DLD1 (cell line): ENCODE results near the gene PTPRM.

Experiments
- in situ Hi-C: cut with HindIII; loops from 2 replicates; pipeline ENCODE4 v1.10.0; 2017; ENCODE audit warnings: low sequenced_read_pairs

The PTPRM gene

DNA sequence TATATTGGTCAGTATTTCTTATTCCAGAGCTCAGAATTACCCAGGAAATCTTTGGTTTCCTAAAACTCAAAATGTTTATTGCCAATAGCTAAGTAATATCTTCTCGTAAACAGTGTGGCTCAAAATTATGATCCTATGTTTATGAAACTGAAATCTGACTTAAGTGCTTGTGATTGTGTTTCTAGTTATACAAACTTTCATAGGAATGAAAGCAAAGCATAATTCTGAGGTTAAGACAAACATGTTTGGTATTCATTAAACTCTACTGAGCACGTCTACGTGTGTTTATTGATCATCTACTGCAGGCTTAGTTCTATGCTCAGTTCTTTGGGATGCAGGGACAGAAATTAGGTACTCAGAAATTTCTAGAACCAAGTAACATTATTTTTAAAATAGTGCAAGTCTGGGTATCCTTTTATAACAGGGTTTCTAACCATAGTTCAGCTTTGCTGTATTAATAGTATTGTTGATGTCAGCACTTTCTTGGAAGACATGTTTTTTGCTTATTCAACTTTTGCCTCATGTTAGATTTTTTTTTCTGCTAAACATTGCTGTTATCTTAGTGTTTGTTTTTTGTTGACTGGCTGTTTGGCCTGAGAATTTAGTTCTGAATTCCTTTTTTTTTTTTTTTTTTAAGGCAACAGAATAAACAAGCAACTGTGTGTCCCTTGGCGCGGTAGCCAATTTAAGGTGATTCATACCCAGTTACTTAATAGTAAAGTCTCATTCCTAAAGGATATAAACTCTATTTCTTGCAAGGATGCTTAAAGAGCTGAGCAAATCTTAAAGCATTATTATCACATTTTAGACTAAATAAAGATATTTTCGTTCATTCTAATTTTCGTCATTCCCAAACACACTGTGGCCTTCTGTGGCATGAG is 31.3 kb downstream of the PTPRM start:
- in situ Hi-C loops, result no loop called here

DNA sequence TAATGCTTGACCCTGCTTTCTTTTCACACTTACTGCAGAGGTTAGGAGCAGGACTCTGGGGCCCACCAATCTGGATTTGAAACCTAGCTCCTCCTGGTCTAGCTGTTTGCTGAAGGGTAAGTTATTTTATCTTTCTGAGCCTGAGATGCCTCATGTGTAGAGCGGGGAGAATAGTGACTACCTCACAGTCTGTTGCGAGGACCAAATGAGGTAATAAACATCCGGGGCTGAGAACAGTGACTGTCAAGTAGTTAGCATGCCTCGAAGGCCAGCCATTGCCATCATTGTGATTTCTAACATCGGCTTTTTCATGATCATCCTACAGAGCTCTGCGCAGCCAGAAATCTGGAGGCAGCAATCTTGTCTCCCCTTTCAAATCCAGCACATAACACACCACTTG is 32.9 kb downstream of the PTPRM start:
- in situ Hi-C loops, result no loop called here

DNA sequence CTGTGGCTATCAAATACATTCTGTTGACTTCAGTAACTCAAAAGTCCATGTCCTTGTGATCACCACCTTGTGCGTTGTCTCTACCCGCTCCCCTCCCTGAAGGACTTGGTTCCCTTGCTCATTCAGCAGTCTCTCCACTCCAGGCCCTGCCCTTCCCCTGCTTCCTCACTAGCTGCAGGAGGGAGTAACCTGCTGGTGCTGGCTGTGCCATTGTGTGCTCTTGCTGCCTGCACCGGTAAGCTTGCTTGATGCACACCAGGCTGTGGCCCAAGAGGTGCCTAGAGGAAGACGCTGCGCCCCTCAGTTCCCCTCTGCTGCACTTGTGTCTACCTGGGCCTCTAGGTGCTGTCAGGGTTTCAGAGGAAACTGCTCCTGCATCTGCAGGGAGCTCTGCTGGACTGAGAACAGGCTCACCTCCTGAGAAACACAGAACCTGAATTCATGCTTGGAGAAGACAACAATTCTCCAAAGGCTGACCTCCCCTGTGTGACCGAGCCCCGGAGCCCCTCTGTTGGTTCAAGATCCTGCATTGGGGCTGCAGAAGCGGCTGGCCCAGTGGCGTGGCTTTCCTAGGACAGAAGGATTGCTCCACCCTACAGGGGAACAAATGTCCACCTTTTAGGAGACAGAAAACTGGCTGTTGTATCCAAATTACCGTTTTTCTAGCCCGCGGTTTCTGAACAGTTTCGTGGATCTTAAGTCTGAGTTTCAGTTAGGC is 33.6 kb downstream of the PTPRM start:
- in situ Hi-C loops, result no loop called here

DNA sequence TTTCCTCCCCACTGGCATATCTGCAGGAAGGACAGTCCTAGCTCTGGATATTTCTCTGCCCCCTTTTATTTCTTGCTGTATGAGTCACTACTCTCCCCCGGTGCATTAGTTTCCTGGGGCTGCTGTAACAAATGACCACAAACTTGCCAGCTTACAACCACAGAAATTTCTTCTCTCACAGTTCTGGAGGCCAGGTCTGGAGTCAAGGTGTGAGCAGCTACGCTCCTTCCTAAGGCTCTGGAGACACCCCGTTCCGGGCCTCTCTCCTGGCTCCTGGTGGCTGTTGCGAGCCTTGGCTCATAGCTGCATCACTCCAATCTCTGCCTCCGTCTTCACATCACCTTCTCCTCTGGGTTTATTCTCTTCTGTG is 34.1 kb downstream of the PTPRM start:
- in situ Hi-C loops, result no loop called here

DNA sequence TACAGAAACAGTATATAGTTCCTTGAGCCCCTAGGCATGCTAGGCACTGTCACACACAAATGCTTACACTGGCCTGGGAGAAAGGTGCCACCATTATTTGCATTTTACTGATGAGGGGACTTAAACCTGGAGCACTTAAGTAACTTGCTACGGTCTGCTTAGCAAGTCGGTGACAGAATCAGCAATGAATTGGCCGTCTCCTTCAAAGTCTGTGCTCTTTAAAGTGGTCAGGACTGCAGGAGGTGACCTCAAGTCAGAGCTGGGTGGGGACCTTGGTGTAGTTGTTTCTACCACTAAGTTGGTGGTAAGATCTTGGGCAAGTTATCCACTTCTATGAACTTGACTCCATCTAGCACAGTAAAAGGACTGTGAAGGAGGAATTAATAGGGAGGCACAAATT is 34.8 kb downstream of the PTPRM start:
- in situ Hi-C loops, result no loop called here

DNA sequence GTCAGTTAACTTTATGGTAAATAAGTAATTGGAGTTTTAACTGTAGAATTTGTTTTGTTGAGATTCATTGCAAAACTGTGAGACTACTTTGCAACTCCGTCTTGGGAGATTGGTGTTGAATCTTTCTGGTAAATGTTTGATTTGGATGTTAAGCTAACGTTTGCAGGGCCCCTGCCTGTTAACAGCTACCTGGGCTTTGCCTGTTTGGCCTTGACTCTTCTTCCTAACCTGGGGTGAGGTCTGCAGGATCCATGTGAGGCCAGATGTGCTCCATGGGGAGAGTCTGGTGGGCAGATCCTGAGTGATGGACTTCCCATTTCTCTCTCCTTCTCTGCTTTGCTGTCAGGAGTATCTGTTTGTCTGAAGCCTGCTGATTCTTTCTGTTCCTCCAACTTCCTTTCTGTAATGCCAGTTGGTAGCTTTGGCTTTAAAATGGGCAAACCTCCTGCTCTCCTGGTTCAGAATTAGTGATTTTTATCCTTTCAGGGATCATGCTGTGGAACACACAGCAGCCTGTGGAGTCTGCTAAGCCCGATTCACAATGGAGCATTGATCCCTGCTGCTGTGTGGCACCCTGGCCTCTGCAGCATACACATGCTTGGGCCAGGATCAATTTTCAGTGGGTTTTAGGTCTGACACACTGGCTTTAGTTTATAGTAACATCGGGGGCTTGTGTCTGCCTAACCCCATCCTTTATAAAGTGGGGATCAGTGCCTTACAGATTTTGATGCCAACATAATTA is 36.3 kb downstream of the PTPRM start:
- in situ Hi-C loops, result no loop called here

DNA sequence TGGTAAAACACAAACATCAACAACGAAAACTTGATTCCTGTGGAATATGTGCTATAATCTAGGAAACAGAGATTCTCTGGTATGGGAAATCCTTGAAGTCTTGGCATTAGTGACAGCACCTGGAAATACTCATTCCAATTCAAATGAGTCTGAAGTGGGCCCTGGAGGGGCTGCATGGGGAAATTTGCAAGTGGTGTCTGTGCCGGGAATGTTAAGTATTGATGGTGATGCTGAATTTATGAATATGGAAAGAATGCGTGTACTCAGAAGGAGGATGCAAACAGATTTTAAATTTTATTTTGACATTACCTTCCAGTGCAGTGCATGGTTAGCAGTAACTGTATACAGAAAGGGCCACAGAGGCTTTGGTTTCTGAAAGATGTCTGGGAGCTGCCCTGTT is 37.2 kb downstream of the PTPRM start:
- in situ Hi-C loops, result no loop called here

DNA sequence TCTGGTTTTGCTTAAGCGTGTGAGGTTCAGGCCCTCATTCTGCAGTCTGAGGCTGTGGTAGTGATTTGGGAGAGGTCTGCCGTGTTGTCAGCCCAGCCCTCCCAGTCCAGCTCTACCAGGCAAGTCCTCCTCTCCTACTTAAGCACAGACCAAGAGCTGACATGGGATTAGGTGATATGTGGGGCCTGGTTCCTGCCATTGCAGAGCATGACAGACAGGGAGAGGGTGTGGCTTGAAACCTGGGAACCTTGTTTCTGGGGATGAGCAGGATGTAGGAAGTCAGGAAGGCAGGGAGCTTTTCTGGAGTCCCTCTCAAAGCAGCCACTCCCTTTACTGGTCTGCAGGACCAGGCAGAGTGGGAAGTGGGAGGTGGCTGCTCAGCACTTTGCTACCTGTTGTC is 38.6 kb downstream of the PTPRM start:
- in situ Hi-C loops, result no loop called here

DNA sequence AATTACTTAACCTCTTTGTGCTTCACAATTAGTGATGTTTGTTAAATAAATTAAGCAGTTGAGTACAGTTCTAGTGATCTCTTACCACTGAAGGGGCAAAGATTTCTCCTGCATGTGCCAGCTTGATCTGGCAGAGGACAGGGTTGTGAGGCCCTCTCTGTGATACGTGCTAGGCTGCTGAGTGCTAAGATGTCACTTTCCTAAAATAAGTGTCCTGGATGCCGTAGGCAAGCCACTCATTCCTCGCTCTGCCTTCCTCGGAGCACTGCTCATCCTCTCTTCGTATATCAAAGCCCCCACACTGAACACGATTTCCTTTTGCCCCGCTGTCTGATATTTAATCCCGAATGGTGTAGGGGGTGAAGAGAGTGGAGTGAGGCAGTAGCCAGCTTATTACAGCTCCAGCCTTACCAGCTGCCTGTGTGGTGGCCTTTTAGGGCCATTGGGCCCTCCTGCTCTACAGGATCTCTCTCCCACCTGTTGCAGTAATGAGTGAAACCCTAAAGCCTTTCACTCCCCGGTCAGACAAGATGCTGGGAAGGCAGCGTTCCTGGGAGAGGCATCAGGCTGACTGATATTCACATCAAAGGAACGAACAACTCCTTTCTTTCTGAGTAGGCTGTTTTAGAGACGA is 40.5 kb downstream of the PTPRM start:
- in situ Hi-C loops, result no loop called here

DNA sequence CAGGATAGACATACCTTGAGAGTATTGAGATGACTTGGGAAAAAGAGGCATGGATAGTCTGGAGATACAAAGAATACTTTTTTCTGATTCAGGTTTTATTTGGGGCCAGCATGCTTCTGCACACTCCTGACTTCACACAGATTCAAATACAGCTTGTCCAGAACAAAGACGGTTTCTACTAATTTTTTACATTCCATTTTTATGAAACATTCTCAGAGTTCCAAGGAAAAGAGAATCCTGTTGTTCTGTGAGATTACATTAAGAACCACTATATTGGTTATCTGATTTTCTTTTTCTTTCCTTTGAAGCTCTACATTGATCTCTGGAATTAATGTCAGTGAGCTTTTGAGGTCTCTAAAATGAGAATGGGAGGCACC is 41.0 kb downstream of the PTPRM start:
- in situ Hi-C loops, result no loop called here

DNA sequence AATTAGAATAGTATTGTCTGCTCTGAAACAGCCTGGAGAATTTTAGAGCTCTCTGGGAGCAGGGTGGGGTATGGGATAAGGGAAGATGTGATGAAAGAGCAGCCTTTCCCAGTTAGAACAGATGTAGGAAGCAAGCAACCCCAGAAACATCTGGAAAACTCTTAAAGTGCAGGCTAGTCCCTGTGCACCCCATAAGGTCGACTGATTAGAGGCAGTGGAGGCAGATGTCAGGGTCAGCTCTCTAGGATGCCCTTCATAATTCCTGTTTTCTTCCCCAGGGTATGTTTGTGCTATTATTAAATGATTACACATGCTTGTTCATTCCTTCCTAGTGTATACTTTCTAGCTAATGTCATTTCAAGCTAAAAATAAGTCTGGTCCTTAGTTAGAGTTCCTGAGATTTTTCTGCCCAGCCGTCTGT is 41.7 kb downstream of the PTPRM start:
- in situ Hi-C loops, result no loop called here

DNA sequence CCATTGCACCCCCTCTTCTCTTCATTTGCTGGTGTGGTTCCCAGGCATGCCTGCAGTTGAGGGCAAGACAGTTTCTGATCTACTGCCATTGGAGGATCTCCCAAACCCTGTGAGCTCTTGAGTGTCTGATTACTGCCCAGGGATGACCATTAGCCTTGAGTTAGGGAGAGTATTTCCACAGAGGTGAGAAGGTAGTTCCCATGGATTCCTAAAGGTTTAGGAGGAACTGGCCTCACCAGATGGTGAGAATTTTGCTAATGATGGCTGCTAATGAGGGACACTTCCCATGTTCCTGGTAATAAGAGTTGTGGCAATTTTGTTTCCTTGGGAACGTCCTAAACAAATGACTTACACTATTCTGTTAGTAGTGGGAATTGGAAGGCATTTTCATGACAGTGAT is 42.5 kb downstream of the PTPRM start:
- in situ Hi-C loops, result no loop called here

DNA sequence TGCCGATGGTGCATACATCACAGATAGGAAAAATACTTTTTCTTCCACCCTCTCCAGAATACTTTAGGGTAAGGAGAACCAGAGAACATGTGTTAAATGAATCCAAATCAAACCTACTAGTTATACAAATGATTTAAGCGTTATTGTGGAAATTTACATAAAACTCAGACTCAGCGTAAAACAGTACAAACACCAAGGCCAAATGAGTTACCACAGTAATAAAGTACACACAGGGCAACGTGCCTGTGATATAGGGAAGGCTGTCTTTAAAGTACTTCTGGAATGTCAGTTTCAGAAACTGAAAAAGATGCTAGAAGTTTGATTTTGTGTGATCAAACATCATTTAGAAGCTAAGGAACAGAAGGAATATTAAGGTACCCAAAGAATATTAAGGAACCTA is 46.9 kb downstream of the PTPRM start:
- in situ Hi-C loops, result no loop called here

DNA sequence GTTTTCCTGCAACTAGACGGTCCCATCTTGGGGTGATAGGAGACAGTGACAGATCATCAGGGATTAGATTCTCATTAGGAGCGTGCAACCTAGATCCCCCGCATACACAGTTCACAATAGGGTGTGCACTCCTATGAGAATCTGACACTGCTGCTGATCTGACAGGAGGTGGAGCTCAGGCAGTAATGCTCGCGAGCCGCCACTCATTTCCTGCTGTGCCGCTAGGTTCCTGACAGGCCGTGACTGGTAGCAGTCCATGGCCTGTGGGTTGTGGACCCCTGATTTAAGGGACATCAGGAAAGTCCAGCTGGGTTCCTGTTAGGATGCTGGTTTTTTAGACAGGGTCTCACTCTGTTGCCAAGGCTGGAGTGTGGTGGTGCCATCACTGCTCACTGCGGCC is 48.7 kb downstream of the PTPRM start:
- in situ Hi-C loops, result no loop called here

DNA sequence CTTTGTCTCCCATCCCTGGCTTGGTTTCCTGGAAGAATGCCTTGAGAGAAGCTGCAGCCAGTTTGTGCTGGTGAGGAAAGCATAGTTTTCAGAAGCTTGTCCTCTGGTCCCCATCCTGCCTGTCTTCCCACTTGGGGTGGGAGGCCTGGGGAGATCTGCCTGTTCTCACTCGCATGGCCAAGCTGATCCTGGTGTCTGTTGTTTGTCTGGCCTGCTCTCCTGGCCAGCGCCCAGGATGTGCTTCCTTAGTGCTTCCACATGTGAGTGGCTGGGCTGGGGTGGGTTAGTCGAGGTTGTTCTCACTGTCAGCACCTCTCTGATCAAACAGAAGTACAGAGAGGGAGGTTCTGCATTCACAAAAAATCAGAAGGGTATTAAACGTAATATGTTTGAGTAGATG is 49.5 kb downstream of the PTPRM start:
- in situ Hi-C loops, result no loop called here

DNA sequence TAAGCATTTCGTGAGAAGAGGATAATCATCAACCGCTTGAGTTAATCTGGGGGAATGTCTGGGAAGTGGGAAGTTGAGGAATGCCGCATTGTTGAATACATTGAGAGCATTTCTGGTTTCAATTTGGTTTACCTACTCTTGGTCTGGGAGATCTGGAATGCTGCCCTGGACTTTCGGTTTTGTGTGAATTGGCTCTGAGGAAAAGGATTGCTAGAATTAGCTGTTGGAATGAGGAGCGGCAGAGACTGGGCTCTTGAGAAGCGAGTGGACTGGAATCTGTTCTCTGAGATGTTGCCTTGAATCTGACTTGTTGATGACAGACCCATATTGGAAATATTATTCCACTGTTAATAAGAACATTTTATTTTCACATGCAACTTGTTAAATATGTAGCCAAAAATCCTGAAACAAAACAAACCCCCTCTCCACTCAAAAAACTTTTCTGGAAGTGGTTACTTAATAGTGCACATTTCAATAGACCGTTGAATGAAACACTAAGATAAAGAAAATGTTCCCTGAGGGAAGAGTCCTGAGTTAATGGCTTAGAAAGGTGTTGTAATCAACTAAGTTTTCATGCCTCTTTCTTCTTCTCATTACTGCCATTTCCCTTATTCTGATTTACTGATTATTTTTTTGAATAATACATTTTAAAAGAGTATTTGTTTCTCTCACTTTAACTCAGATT is 50.8 kb downstream of the PTPRM start:
- in situ Hi-C loops, result no loop called here

DNA sequence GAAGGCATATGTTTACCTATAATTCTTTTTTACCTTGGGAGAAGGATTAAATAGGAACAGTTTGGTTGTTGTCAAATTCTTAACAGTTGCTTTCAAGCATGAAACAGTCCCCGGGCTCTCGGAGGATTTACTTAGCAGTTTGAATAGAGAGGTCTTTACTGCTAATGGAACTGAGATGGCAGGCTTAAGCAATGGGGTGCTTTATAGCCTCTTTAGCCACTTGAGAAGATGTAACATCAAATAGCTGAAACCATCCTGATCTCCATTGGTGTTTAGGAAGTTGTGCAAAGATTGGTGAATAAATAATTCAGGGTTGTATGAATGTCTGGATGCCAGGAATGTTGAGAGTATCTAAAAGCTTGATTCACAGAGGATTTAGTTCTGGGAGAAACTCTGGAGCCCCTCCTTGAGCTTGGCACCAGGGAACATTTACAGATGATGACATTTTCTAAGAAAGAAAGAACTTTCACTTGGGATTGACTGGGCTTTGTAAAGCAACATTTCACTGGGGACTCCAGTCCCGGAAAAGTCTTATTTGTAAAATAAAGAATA is 51.9 kb downstream of the PTPRM start:
- in situ Hi-C loops, result no loop called here

DNA sequence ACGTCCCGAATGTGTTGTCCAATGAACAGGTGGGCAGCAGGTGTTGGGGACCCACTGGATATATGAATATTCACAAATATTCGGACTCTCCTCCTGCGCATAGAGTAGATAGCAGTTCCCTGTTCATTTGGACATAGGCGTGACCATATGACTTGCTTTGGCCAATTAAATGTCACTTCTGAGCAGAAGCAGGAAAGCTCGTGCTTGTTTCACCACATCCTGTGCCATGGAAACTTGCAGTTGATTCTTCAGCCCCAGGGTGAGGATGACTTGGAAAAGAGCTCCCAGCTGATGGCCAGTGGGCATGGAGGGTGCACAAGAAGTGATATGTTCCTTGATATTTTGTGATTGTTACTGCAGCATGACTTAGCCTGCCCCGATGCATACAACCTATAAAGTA is 52.6 kb downstream of the PTPRM start:
- in situ Hi-C loops, result no loop called here

DNA sequence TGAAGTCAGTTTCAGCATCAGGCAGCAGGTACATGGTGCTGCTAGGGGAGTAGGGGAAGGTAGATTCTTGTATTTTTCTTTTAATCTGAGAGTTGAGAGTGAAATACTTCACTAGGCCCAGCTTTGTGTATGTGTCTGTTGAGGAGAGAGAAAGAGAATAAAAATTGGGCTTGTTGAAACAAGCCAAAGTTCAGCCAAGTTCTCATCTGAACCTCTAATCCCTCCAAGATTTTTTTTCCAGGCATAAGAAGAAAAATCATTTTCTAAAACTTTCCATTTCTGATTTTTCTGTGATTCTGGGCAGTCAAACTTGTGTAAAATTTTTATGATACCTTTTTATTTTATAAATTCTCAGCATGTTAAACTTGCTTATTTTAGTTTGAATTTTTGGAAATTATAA is 55.6 kb downstream of the PTPRM start:
- in situ Hi-C loops, result no loop called here

DNA sequence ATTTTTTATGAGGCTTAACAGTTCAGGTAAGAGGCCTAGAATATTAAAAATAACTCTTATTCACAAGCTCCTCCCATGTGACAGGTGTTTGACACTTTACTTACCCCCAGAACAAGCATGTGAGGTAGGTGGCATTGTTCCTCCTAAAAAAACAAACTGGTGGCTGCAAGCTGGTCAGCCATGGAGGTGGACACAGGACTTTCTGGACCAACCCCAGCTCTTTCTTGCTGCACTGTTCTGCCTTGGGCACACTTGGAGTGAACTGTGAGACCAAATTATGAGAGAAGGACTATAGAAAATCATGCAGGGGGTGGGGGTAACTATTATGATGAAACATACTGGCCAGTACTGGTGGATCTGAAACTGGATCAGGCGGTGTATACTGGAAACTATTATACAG is 56.6 kb downstream of the PTPRM start:
- in situ Hi-C loops, result no loop called here

DNA sequence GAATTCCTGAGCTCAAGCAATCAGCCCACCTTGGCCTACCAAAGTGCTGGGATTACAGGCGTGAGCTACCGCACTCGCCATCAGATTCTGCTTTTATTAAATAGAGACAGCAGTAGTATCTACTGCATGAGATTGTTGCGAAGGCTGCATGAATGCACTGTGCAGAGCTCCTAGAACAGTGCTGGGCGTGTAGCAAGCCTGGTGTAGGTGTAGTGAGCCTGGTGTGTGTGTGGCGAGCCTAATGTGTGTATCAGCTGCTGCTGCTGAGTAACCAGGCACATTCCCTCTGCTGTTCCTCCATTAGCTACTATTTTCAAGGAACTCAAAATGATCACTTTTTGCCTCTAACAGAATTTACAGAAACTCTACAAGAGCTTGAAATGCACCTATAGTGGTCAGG is 57.6 kb downstream of the PTPRM start:
- in situ Hi-C loops, result no loop called here
